Hepatocyte (in vitro differentiated cells): Measurements from ENCODE around the gene DYNC2H1. TPM values are rescaled to one million over a fixed set of nuclear protein-coding genes. Genes with fewer than 3 reads are reported as not detected.

Experiments
- DNase-seq: peaks from one replicate; pipeline ENCODE4 v3.0.0-alpha.2; 2016; ENCODE audit warnings: low spot score
- H2AFZ ChIP-seq: fragments of 200-600 bp; sonication (generic); 2 replicates; pipeline ENCODE4 v1.6.0; 2016; ENCODE audit warnings: antibody characterized with exemption, mild to moderate bottlenecking
- H3K27ac ChIP-seq: fragments of 200-600 bp; sonication (generic); 2 replicates; pipeline ENCODE4 v1.5.1; 2016; ENCODE audit warnings: mild to moderate bottlenecking
- H3K27me3 ChIP-seq: fragments of 200-600 bp; sonication (generic); 2 replicates; pipeline ENCODE4 v1.6.1; 2016
- H3K36me3 ChIP-seq: fragments of 200-600 bp; sonication (generic); replicated peaks from 2 replicates; pipeline ENCODE4 v1.5.1; 2016; ENCODE audit warnings: low read depth; ENCODE audit not compliant: insufficient read depth
- H3K4me1 ChIP-seq: fragments of 200-600 bp; sonication (generic); 2 replicates; pipeline ENCODE4 v1.5.1; 2016; ENCODE audit warnings: mild to moderate bottlenecking, moderate library complexity; ENCODE audit not compliant: insufficient read depth
- H3K4me2 ChIP-seq: fragments of 200-600 bp; sonication (generic); 2 replicates; pipeline ENCODE4 v1.6.0; 2016
- H3K4me3 ChIP-seq: fragments of 200-600 bp; sonication (generic); 2 replicates; pipeline ENCODE4 v1.5.1; 2016; ENCODE audit warnings: mild to moderate bottlenecking
- H3K79me2 ChIP-seq: fragments of 200-600 bp; sonication (generic); 2 replicates; pipeline ENCODE4 v1.6.0; 2017; ENCODE audit warnings: mild to moderate bottlenecking
- H3K9me2 ChIP-seq: fragments of 200-600 bp; sonication (generic); replicated peaks from 2 replicates; pipeline ENCODE4 v1.6.0; 2017; ENCODE audit warnings: mild to moderate bottlenecking; ENCODE audit not compliant: insufficient read depth
- H3K9me3 ChIP-seq: fragments of 200-600 bp; sonication (generic); 2 replicates; pipeline ENCODE4 v1.5.1; 2016; ENCODE audit warnings: low read depth, mild to moderate bottlenecking
- H4K20me1 ChIP-seq: fragments of 200-600 bp; sonication (generic); 2 replicates; pipeline ENCODE4 v1.6.0; 2016; ENCODE audit warnings: mild to moderate bottlenecking; ENCODE audit not compliant: insufficient read depth, poor library complexity, severe bottlenecking
- EZH2 ChIP-seq: fragments of 200-600 bp; sonication (generic); IDR thresholded peaks from 2 replicates; pipeline ENCODE4 v1.6.1; 2016; ENCODE audit warnings: antibody characterized with exemption, mild to moderate bottlenecking, borderline replicate concordance
- EZH2phosphoT487 ChIP-seq: fragments of 200-600 bp; sonication (generic); IDR thresholded peaks from one replicate; pipeline ENCODE4 v1.6.1; 2018; ENCODE audit warnings: antibody characterized with exemption, mild to moderate bottlenecking, low read depth, moderate library complexity; ENCODE audit not compliant: unreplicated experiment, severe bottlenecking
- WGBS: methylation state at CpG from one replicate; pipeline ENCODE4 v1.1.6; 2016; ENCODE audit warnings: low lambda C conversion rate; ENCODE audit errors: missing lambda C conversion rate; 5-methylcytosine and 5-hydroxymethylcytosine counted together
- polyA plus RNA-seq: library from polyadenylated mRNA; unstranded; fragments of >200 nt; fragmentation: Nextera tagmentation; extraction: Ambion mirVana; gene quantifications from 2 replicates; pipeline ENCODE4 v1.2.1, GENCODE V29; 2016
- total RNA-seq: library from RNA; depleted of rRNA; stranded (reverse); fragments of >200 nt; gene quantifications from 2 replicates; pipeline ENCODE4 v1.2.3, GENCODE V29; 2014
- TF ChIP-seq, protein P1 (sequence below): fragments of 200-600 bp; sonication (generic); IDR thresholded peaks from 2 replicates; pipeline ENCODE4 v1.5.1; 2016; ENCODE audit warnings: antibody characterized with exemption, mild to moderate bottlenecking; ENCODE audit not compliant: poor library complexity

The DYNC2H1 gene
- total and polyA plus RNA-seq, 2 experiments from 2014 or later, result 4.4 to 16.9 TPM

DNA sequence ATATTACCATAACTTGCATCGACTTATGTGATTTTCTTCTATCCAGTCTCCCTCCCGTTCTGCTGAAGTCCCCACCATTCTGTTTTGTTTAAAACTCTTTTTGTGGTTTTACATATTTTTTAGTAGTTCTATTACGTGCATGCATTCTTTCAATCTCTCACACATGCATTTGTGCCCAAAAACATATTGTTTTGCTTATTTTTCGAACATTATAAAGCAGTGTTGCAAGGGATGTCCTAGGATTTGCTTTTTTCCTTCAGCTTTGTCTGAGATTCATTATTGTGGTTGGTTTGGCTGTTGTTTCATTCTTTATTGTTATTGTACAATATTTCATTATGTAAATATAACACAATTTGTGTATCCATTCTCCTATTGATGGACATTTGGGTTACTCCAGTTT is 235.7 kb downstream of the DYNC2H1 start:
- H3K79me2 ChIP-seq, result no peaks in the 10 kb centered on the region
- no peaks in the 10 kb centered on the region for H3K9me2 ChIP-seq
- no peak overlapping the region for H3K4me3 ChIP-seq
- H3K4me2 ChIP-seq, result no peak overlapping the region
- H2AFZ ChIP-seq, result no peak overlapping the region
- no peaks in the 10 kb centered on the region for H3K4me1 ChIP-seq
- H4K20me1 ChIP-seq, result no peaks in the 10 kb centered on the region
- H3K36me3 ChIP-seq, result no peaks in the 10 kb centered on the region
- TF ChIP-seq, protein P1, sequence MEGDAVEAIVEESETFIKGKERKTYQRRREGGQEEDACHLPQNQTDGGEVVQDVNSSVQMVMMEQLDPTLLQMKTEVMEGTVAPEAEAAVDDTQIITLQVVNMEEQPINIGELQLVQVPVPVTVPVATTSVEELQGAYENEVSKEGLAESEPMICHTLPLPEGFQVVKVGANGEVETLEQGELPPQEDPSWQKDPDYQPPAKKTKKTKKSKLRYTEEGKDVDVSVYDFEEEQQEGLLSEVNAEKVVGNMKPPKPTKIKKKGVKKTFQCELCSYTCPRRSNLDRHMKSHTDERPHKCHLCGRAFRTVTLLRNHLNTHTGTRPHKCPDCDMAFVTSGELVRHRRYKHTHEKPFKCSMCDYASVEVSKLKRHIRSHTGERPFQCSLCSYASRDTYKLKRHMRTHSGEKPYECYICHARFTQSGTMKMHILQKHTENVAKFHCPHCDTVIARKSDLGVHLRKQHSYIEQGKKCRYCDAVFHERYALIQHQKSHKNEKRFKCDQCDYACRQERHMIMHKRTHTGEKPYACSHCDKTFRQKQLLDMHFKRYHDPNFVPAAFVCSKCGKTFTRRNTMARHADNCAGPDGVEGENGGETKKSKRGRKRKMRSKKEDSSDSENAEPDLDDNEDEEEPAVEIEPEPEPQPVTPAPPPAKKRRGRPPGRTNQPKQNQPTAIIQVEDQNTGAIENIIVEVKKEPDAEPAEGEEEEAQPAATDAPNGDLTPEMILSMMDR, result no peak
- TF ChIP-seq EZH2 (no peak), EZH2phosphoT487 (no peak)
- no peaks in the 10 kb centered on the region for H3K27me3 ChIP-seq
- no peak for DNase-seq
- H3K9me3 ChIP-seq, result no peaks in the 10 kb centered on the region
- WGBS, result 65% methylated on average over 4 of the region's 4 CpGs
- H3K27ac ChIP-seq, result no peak overlapping the region

DNA sequence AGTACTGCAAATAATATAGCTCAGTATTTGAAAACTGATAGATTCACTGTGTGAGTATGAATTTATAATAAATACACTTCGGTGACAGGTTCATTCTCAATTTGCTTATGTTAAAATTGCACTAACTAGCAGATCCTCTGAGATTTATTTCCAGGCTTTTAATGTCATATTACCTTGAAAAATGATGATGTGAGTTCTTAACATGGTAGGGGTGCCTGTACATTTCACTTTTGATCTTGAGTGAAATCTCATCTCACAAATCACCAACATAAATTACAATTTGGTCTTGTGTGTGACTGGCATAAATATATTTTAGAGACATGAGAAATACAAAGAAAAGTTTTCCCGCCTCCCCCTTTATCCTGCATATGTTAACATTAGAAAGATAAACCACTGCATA is 240.4 kb downstream of the DYNC2H1 start:
- no peaks in the 10 kb centered on the region for H3K9me2 ChIP-seq
- DNase-seq, result no peak
- H3K27ac ChIP-seq, result no peak overlapping the region
- WGBS, result 93% methylated on average over 2 of the region's 2 CpGs
- H3K4me2 ChIP-seq, result no peak overlapping the region
- H3K4me3 ChIP-seq, result no peak overlapping the region
- TF ChIP-seq EZH2phosphoT487 (no peak), EZH2 (no peak)
- TF ChIP-seq, protein P1, result no peak
- no peak overlapping the region for H2AFZ ChIP-seq
- H3K9me3 ChIP-seq, result no peaks in the 10 kb centered on the region
- H4K20me1 ChIP-seq, result no peaks in the 10 kb centered on the region
- no peaks in the 10 kb centered on the region for H3K36me3 ChIP-seq
- H3K79me2 ChIP-seq, result no peaks in the 10 kb centered on the region
- H3K4me1 ChIP-seq, result no peaks in the 10 kb centered on the region
- no peaks in the 10 kb centered on the region for H3K27me3 ChIP-seq

DNA sequence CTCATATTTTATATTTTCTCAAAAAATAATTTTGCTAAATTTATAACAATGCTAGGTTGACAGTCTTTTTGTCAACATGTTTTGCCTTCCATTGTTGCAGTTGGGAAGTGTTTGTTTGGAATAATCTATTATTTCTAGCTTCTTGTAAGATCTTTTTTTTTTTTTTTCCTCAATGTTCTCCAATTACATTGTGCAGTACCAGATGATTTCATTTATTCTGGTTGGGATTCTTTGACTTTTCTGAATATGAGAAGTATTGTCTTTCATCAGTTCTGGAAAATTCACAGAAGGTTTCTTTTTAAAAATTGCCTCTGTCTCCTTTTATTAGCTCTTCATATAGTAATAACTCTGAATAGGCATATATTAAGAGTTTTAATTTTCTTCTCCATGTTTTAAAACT is 245.4 kb downstream of the DYNC2H1 start:
- Histone ChIP-seq H4K20me1 (no peaks in the 10 kb centered on the region), H3K27ac (no peak overlapping the region), H3K4me1 (no peaks in the 10 kb centered on the region), H3K4me3 (no peak overlapping the region), H3K9me2 (no peaks in the 10 kb centered on the region), H3K4me2 (no peak overlapping the region), H2AFZ (no peak overlapping the region), H3K79me2 (no peaks in the 10 kb centered on the region), H3K36me3 (no peaks in the 10 kb centered on the region), H3K9me3 (no peaks in the 10 kb centered on the region), H3K27me3 (no peaks in the 10 kb centered on the region)
- TF ChIP-seq EZH2 (no peak), EZH2phosphoT487 (no peak)
- TF ChIP-seq, protein P1, result no peak
- no peak for DNase-seq

DNA sequence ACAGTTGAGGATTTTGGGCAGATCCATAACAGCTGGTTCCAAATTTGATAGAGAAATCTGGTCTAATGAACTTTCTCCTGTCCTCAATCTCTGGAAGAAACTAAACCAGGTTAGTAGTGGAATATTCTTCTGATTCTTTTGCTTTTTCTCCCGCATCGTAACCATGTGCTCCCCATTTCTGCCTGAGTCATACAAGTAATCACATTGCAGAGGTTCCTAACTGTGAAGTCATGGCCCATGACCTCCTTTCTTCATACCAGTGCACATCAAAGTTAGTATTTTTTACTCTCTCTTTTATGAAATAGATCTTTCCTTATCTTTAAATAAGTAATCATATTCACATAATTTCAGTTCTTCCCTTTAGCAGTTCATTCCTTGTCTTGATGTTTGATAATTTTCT is 249.0 kb downstream of the DYNC2H1 start:
- Histone ChIP-seq H3K4me3 (no peak overlapping the region), H2AFZ (no peak overlapping the region), H3K4me1 (no peaks in the 10 kb centered on the region), H3K9me3 (no peaks in the 10 kb centered on the region), H4K20me1 (no peaks in the 10 kb centered on the region), H3K4me2 (no peak overlapping the region), H3K36me3 (no peaks in the 10 kb centered on the region), H3K27ac (no peak overlapping the region), H3K27me3 (no peaks in the 10 kb centered on the region), H3K9me2 (no peaks in the 10 kb centered on the region), H3K79me2 (no peaks in the 10 kb centered on the region)
- TF ChIP-seq EZH2, result no peak
- TF ChIP-seq, protein P1, result no peak
- no peak for TF ChIP-seq EZH2phosphoT487
- DNase-seq, result no peak
- WGBS, result 96% methylated on average over 2 of the region's 2 CpGs
